GM21528 (cell line): Measurements from ENCODE around the gene HPGDS.
"Not testable (repeated sequence)": the region's sequence is repeated elsewhere in the genome, so short reads cannot be mapped to it uniquely, and the experiment has no call there.

Experiments
- ATAC-seq: cut with Tn5 transposase; IDR thresholded peaks from one replicate; pipeline ENCODE4 v1.9.1; 2021; ENCODE audit warnings: mild to moderate bottlenecking, moderate library complexity; ENCODE audit not compliant: unreplicated experiment, low FRiP score

Gene HPGDS

GRCh38 chr4:94342694-94343093 lies at the start of gene HPGDS:
Gene HPGDS, minus strand, starts transcription at chr4:94342836. Its CDS starts 8,207 bp downstream, at chr4:94334629.
- no peak for ATAC-seq

DNA sequence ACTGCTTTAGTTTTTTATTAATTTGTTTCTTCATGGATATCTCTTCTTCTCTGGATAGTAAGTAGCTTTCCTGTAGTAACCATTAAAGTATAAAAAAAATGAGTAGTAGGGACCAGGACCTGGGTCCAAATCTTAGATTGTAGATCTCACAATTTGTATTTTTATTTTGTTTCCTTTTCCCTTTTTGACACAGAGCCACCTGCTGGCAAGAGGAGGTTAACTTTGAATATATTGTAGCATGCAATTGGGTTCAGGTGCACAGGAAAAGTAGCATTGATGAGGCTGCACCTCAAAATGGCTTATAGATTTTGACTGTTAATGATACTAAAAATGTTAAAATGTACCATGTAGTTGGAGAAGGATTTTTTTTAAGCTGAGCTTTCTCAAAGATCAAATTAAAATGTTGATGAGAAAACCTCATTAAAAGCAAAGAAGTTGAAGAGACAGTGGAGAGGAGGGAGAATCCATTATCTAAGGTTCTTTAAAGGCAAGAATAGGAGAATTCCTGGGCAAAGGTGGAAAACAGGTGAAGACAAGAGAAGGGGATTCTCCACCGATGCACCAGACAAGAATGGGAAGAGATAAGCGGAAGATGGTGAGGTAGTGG lies 48.3 kb upstream of the HPGDS start:
- no peak for ATAC-seq

DNA sequence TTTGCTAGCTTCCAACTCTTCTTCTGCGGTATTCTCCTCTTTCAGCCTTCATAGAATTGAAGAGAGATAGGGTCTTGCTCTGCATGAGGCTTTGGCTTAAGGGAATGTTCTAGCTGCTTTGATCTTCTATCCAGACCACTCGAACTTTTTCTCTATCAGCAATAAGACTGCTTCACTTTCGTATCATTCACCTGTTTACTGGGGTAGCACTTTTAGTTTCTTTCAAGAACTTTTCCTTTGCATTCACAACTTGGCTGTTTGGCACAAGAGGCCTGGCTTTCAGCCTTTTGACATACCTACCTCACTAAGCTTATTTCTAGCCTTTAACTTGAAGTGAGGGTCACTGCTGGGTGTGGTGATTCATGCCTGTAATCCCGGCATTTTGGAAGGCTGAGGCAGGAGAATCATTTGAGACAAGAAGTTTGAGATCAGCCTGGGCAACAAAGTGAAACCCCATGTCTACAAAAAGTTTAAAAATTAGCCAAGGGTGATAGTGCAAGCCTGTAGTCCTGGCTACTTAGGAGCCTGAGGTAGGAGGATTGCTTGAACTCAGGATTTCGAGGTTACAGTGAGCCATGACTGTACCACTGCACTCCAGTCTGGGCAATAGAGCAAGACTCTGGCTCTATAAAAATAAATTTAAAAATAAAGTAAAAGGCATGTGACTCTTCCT lies 47.1 kb upstream of the HPGDS start:
- no peak for ATAC-seq

DNA sequence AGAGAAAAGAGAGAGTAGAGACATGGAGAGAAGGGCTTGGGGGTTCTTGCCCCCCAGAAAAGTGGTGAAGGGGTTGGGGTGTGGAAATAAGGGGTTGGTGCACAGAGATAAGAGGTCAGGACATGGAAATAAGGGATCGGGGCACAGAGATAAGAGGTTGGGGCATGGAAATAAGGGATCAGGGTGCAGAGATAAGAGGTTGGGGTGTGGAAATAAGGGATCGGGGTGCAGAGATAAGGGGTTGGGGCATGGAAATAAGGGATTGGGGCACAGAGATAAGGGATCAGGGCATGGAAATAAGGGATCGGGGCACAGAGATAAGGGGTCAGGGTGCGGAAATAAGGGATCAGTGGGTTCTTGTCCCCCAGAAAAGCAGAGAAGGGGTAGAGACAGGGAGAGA lies 45.3 kb upstream of the HPGDS start:
- ATAC-seq, result not testable (repeated sequence)

GRCh38 chr4:94385452-94385851 lies 42.8 kb upstream of the HPGDS start:
- ATAC-seq, result not testable (repeated sequence)

- not testable (repeated sequence) for ATAC-seq
Observed at GRCh38 chr4:94382891-94383290, 40.3 kb upstream of the HPGDS start.

DNA sequence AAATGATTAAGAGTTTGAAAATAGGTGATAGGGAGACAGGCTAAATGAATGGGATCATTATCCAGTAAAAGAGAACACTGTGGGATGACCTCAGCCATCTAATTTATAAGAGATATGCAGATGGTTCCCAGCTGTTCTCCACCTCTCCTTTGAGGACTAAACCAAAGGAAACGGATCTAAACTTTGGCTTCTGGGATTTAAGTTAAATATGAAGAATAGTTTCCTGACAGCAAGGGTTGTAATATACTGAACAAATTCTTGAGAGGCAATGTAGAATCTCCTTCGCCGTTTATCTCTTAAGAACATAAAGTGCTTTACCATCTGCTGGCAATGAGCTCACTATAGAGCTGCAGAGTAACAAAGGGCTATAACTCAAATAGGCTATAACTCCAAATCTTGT lies 35.4 kb upstream of the HPGDS start:
- ATAC-seq, result no peak

DNA sequence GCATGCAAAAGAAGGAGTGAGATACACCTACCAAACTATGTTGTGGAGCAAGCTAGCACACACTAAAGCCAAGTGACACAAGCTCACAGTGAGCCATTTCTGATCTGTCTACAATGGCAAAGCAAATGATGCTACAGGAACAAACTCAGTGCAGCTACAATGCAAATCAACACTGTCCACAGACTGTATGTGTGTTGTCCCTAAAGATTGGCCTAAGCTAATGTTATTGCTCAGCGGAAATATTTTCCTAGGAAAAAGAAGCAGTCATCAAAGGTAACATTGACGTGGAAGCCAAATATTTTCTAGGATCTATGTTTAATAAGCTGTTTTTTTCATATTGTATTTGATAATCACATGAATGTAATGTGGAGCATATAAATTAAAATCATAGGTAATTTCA lies 34.7 kb upstream of the HPGDS start:
- ATAC-seq, result no peak

GRCh38 chr4:94375364-94375763 lies 32.7 kb upstream of the HPGDS start:
- no peak for ATAC-seq

GRCh38 chr4:94373752-94374151 lies 31.1 kb upstream of the HPGDS start:
- ATAC-seq, result no peak

- no peak for ATAC-seq
Observed at GRCh38 chr4:94372991-94373390, 30.4 kb upstream of the HPGDS start.

DNA sequence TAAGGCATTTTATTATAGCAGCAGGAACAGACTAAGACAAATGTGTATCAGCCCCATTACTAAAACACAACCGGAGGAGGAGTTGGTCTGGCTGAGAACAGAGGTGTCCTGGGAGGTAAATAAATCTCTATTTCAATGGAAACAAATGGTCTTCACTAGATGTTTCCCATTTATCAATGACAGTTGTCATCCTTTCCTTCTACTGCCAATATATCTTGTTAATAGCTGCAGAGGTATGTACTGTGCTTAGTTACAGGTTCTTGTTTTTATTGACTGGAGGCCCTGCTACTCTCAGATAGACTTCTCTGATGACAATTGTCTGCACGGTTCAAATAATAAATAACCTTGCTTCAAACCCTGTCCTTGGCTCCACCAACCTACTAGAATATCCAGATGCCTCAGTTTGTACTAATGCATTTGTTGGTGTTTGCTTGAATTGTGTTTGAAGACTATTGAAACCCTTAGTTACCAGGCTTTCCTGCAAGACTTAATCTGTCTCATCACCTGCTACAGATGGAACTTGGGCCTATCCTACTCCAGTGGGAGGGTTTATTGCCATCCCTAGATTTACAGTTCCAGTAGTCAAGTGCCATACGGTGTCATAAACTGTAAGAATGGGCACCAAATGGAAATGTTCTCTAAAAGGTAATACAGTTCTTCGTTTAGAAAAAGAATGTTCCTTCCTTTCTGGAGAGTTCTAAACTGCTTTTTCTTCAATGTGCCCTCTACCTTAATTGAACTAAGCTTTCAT lies 29.8 kb upstream of the HPGDS start:
- no peak for ATAC-seq

GRCh38 chr4:94371290-94371689 lies 28.7 kb upstream of the HPGDS start:
- no peak for ATAC-seq

- ATAC-seq, result no peak
Observed at GRCh38 chr4:94370533-94371254, 28.1 kb upstream of the HPGDS start.

DNA sequence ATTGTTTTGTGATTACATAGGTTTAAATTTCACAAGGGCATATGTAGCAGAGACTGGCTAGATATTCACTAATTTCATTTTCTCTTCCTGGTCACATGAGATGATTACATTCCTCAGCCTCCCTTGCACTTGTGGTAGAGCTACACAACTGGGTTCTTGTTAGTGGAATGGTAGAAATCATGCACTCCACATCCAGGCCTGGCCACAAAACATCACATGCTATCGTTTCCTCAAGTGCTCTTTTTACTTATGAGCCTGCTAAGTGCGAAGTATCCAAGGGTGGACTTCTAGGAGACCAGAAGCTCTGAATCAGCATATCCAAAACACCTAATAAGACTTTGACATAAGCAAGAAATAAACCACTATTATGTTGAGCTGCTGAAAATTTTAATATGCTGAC lies 26.4 kb upstream of the HPGDS start:
- no peak for ATAC-seq

- ATAC-seq, result no peak
Observed at GRCh38 chr4:94368459-94368858, 25.8 kb upstream of the HPGDS start.

- ATAC-seq, result no peak
Observed at GRCh38 chr4:94365304-94365703, 22.7 kb upstream of the HPGDS start.

GRCh38 chr4:94364527-94364926 lies 21.9 kb upstream of the HPGDS start:
- no peak for ATAC-seq

DNA sequence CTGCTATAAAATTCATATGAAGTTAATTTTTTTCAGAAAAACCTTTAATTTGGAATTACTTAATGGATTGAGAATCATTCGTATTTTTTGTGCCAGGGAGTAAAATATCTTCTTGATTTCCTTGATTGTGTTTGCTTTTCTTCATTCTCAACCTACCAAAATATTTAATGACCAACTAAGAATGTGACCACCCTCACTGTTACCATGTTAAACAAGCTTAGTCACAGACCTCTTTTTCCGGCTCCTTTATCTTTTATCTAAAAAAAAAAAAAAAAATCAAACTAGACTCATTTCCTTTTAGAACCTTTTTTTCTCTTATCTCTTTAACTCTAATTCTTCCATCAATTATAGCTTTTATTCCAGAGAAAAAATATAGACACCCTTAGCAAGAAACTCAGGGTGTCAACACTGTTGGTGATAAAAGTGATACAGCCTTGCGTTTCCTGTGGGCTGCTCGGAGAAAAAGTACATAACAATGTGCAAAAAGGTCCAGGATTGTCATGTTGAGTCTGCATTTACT lies 20.6 kb upstream of the HPGDS start:
- ATAC-seq, result no peak

GRCh38 chr4:94359838-94360237 lies 17.2 kb upstream of the HPGDS start:
- ATAC-seq, result no peak

GRCh38 chr4:94359221-94359620 lies 16.6 kb upstream of the HPGDS start:
- no peak for ATAC-seq
